Head of caudate nucleus (tissue), 42 donors: ENCODE data around the gene CCDC85A.

ENCODE experiments used
- DNase-seq, 42 donors: peaks; one replicate each; pipeline versions ENCODE4 v3.0.0 to v3.0.0-alpha.2; 2020 to 2021; ENCODE audit warnings: mixed read lengths in 7 of 42
- intact Hi-C: fragments of 100-400 bp; cut with DNase I; formaldehyde crosslinking; loops from one replicate; pipeline ENCODE4 v1.15.0; 2022

CCDC85A gene

DNA sequence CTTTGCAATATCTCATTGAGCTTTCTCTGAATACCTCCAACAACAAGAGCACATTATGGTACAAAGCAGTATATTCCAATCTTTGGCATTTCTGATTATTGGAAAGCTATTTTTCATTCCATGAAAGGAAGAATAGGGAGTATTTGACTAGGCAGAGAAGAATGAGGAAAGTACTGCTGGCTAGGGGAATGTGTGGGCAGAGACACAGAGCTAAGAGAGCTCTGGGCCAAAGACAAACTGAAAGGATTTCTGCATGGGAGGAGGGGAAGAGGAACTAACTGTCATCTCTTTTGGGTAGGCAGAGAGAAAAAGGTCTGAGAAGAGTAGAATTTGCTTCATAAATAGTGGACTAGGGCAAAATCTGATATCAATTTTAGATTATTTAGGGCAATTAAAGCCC, 150.8 kb downstream of the CCDC85A start:
- DNase-seq: no peak
- intact Hi-C loops: no loop called here

- intact Hi-C loops: no loop called here
- no peak for DNase-seq
Measured at GRCh38 chr2:56335101-56335500, 151.3 kb downstream of the CCDC85A start.

- intact Hi-C loops: no loop called here
- no peak for DNase-seq
Measured at GRCh38 chr2:56337342-56337741, 153.6 kb downstream of the CCDC85A start.

DNA sequence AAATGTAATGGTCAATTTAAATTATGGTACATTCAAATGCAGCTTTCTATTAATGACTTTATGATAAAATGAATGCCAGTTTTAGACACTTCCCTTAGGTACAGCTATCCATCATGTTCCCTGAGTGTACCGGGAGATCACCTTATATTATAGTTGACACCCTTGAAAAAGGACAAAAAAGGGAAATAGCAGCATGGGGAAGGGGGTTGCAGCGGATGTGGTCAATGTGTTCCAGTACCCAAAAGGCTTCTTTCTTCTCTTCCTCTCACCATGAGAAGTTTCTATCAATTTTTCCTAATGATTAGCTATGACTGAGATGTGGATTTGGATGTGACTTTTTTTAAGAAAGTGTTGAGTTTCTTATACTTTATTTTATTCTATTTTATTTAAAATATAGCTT, 154.4 kb downstream of the CCDC85A start:
- intact Hi-C loops: no loop called here

DNA sequence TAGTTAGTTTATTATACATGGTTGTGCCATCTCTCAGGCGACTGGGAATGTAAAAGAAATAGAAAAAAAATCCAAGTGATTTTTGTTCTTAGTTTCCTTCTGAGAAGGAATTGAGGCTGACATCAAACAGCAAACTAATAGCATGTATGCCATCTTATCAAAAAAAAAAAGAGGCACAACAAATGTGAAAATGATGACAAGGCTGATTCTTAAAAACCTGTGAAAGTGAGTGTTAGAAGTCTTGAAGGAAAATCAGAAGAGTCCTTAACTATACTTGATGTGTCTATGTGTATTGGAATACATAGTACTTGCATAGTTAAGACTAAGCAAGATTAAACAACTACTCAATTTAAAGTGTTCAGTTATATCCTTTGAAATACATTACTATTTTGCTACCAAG, 161.0 kb downstream of the CCDC85A start:
- intact Hi-C loops: no loop called here
- no peak for DNase-seq

More for the DNA sequence above, 154.4 kb downstream of the CCDC85A start:
- no peak for DNase-seq

DNA sequence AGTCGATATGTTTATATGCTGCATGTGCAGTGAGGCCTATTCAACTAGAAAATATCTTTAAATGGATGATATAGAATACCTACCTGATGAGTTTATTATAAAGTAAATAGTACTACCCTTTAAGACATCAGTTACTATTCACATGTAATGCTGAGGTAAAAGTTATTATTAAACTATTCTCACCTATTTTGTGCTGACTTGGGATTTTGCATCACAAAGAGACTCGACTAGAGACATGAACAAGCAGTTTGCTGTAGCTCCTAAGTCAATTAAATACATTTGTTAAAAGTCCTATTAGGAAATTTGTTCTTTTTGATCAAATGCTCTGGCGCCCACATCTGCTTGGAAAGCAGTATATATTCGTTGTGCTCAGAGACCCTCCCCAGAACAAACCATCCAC, 164.1 kb downstream of the CCDC85A start:
- intact Hi-C loops: no loop called here
- DNase-seq: no peak

DNA sequence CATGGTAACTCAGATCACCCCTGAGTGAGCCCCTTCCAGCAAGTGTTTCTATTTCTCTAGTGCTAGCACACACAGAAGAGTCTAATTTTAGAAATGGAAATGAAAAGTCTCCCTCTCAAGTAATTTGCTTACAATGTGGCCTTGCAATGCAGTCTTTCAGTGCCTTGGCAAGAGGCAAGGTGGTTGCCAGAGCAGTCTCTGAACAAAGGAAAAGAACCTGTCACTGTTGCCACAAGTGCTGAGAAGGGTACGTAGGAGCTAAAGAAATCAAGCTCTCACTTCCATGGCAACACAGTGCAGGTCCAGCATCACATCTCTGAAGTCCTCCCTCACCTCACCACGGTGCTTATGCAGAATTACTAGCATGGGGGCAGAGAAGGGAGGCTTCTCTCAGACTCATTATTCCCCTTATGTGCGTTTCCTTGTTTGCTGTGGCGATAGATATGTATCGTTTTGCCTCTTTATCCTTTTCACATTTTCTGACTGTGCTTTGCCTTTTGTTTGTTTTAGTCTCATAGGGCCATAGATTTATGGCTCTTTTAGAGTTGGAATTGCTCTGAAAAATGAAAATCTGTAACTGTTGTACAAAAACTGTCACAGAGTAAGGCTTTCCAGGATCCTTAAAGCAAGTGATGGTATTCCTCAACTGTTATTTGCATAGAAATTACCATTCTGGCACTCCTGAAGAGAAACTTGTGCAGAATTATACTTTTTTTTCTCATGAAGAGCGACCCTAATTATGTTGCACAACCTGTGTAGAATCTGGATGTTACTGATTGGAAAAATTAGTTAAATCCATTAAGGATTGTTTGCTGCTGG, 164.8 kb downstream of the CCDC85A start:
- peak in 13 of 42 donors; percentile 1 to 45 (median 11) for DNase-seq
- intact Hi-C loops: no loop called here

- intact Hi-C loops: no loop called here
- DNase-seq: no peak
Measured at GRCh38 chr2:56357655-56358295, 174.0 kb downstream of the CCDC85A start.

DNA sequence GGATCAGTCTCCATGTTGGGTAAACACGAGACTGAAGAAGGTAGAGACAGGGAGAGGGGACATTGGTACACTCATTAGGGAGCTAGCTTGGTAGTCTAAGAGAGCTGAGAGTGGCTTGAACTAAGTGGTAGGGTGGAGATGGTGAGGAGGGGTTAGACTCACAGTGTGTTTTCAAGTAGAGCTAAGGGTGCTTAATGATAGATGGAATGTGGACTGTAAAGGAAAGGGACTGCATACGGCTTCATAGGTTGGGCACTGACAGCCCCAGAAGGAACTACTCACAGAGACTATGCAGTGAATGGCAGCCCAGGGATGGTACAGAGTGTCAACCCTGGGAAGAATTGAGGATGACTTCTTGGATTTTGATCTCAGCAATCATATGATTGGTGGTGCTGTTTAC, 178.1 kb downstream of the CCDC85A start:
- intact Hi-C loops: no loop called here
- DNase-seq: no peak

DNA sequence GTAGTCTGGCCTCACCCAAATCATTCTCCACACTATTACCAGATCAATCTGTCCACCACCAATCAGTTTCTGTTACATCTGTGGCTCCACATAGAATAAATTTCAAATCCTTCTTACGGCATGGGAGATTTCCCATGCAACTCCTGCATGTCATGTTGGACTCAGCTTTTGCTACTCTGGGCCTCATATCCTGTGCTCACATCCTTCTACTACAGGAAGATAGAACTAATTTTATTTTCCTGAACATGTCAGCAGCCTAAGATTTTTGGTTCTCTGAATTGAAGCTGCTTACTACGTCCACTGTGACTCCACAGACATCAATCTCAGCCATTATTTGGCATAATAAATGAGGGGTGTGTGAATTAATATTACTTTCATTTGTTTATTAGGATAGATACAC, 181.1 kb downstream of the CCDC85A start:
- DNase-seq: no peak

GRCh38 chr2:56369316-56369715, 185.5 kb downstream of the CCDC85A start:
- DNase-seq: no peak
- intact Hi-C loops: no loop called here

More for the DNA sequence above, 181.1 kb downstream of the CCDC85A start:
- intact Hi-C loops: no loop called here

DNA sequence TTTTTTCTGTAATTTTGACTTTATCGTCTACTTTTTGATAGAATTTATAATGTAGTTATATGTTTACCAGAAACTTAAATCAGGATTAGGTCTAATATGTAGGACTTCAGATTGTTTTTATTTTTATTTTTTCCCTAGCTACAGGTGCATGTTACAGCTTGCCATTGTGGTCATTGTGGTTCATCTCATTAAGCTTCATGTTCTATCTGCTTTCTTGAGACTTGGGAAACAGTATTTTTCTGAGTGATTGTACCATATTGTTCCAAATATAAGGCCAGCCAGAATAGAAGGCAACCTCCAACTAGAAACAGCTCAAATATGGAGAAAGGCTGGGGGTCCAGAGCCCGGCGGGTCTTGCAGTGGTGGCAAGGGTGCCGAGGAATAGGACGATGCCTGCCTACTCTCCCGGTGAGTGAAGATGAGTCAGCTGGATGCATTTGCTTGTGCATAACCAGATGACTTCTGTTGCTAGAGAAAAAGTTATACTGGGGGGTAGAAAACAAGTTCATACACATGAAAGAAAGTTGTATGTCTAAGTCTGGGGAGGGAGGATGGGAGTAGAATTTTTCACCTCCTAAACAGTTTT, 188.4 kb downstream of the CCDC85A start:
- intact Hi-C loops: no loop called here
- DNase-seq: no peak

GRCh38 chr2:56375251-56375650, 191.5 kb downstream of the CCDC85A start:
- intact Hi-C loops: no loop called here

GRCh38 chr2:56376699-56377665, 193.2 kb downstream of the CCDC85A start:
- DNase-seq: no peak
- intact Hi-C loops: no loop called here

More at GRCh38 chr2:56375251-56375650, 191.5 kb downstream of the CCDC85A start:
- no peak for DNase-seq

GRCh38 chr2:56379066-56379465, 195.3 kb downstream of the CCDC85A start:
- no peak for DNase-seq
- intact Hi-C loops: no loop called here

GRCh38 chr2:56380861-56381260, 197.1 kb downstream of the CCDC85A start:
- intact Hi-C loops: no loop called here
- DNase-seq: no peak

- intact Hi-C loops: no loop called here
- DNase-seq: no peak
Measured at GRCh38 chr2:56382466-56382865, 198.7 kb downstream of the CCDC85A start.

- no peak for DNase-seq
- intact Hi-C loops: no loop called here
Measured at GRCh38 chr2:56386657-56387056, 202.9 kb downstream of the CCDC85A start.

DNA sequence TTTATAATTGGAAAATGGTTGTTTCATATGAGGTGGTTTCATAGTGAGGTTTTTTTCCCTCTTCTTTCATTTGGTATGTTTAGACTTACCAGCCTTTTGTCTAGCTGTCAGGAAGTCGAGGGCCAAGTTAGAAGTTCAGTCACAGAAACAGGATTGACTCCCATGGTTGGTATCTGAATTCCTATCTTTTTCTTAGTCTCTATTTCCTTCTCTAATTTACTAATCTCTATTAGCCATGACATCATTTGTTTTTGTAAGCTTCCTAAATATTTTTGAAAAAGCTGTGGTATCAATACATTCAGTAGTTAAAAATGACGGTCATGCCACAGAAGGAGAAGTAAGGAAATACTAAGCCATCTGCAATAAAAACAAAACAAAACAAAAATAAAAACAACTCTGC, 206.9 kb downstream of the CCDC85A start:
- intact Hi-C loops: no loop called here
- no peak for DNase-seq
